ENCODE results near the gene SALL3. TPM values are rescaled to one million over a fixed set of nuclear protein-coding genes. Genes with fewer than 3 reads are reported as not detected.

The SALL3 gene
- total and polyA plus RNA-seq, 2 of the 4 experiments (the other 2 are of a cell fraction), result not detected

- TF ChIP-seq POLR2A (IDR thresholded peaks at IDR 0.05; ENCODE audit: low read depth, low read length), result no peak
- TF ChIP-seq RCOR1 (IDR thresholded peaks at IDR 0.05; ENCODE audit: insufficient replicate concordance, low read length), result no peak
- no peak for TF ChIP-seq SMC3 (IDR thresholded peaks at IDR 0.05; ENCODE audit: low read depth, low read length)
- no peak for TF ChIP-seq MAFK (IDR thresholded peaks at IDR 0.05; ENCODE audit: low read depth, low read length)
- no peak for TF ChIP-seq BHLHE40 (IDR thresholded peaks at IDR 0.05; ENCODE audit: low read depth, low read length)
- TF ChIP-seq, protein P1, sequence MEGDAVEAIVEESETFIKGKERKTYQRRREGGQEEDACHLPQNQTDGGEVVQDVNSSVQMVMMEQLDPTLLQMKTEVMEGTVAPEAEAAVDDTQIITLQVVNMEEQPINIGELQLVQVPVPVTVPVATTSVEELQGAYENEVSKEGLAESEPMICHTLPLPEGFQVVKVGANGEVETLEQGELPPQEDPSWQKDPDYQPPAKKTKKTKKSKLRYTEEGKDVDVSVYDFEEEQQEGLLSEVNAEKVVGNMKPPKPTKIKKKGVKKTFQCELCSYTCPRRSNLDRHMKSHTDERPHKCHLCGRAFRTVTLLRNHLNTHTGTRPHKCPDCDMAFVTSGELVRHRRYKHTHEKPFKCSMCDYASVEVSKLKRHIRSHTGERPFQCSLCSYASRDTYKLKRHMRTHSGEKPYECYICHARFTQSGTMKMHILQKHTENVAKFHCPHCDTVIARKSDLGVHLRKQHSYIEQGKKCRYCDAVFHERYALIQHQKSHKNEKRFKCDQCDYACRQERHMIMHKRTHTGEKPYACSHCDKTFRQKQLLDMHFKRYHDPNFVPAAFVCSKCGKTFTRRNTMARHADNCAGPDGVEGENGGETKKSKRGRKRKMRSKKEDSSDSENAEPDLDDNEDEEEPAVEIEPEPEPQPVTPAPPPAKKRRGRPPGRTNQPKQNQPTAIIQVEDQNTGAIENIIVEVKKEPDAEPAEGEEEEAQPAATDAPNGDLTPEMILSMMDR (conservative IDR thresholded peaks at IDR 0.05; ENCODE audit: low read depth, low read length), result no peak
- TF ChIP-seq RAD21 (IDR thresholded peaks at IDR 0.05; ENCODE audit: low read length), result no peak
- TF ChIP-seq RFX5 (IDR thresholded peaks at IDR 0.05; ENCODE audit: low read depth, low read length), result no peak
- no peak for TF ChIP-seq MXI1 (IDR thresholded peaks at IDR 0.05; ENCODE audit: borderline replicate concordance, low read depth, low read length)
- TF ChIP-seq, protein P2, sequence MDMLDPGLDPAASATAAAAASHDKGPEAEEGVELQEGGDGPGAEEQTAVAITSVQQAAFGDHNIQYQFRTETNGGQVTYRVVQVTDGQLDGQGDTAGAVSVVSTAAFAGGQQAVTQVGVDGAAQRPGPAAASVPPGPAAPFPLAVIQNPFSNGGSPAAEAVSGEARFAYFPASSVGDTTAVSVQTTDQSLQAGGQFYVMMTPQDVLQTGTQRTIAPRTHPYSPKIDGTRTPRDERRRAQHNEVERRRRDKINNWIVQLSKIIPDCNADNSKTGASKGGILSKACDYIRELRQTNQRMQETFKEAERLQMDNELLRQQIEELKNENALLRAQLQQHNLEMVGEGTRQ (IDR thresholded peaks at IDR 0.05; ENCODE audit: low read depth, low read length), result no peak
- no peak for TF ChIP-seq CHD1 (IDR thresholded peaks at IDR 0.05; ENCODE audit: low read depth, low read length)
- no peak for TF ChIP-seq FOS (IDR thresholded peaks at IDR 0.05; ENCODE audit: low read depth, low read length)
- Histone ChIP-seq H3K36me3 (ENCODE audit: control insufficient read depth, insufficient read depth, low read length) (no peaks in the 10 kb centered on the region), H3K9me1 (ENCODE audit: insufficient read depth, low read length) (no peaks in the 10 kb centered on the region), H2BK15ac (ENCODE audit: low read depth, low read length) (no peak overlapping the region), H3K9me3 (ENCODE audit: control insufficient read depth, insufficient read depth, low read length) (peaks cover 19% of the 10 kb centered on the region; the same call in 1 of the 2 replicates), H2BK20ac (ENCODE audit: low read depth, low read length) (no peak overlapping the region), H3K4me2 (ENCODE audit: low read depth, low read length) (no peak overlapping the region), H3K79me1 (ENCODE audit: low read depth in 1 of 2, low read length in 2 of 2) (no peaks in the 10 kb centered on the region), H2AFZ (replicated peaks; ENCODE audit: low read length, poor library complexity) (no peak overlapping the region), H3K56ac (ENCODE audit: extremely low read depth, insufficient read depth, low read length) (no peak overlapping the region), H4K5ac (ENCODE audit: low read depth, low read length) (no peak overlapping the region), H2BK5ac (ENCODE audit: low read depth, low read length, poor library complexity, severe bottlenecking) (no peak overlapping the region), H4K20me1 (ENCODE audit: insufficient read depth, low read length) (no peaks in the 10 kb centered on the region), H3K4ac (ENCODE audit: low read depth, low read length) (no peak overlapping the region), H3K4me1 (ENCODE audit: control insufficient read depth, insufficient read depth, low read length) (no peaks in the 10 kb centered on the region), H3K27ac (ENCODE audit: insufficient read depth, low read length) (no peak overlapping the region), H4K8ac (ENCODE audit: low read depth in 2 of 2, low read length in 2 of 2) (no peak overlapping the region), H4K91ac (ENCODE audit: insufficient read depth, low read depth, low read length) (no peak overlapping the region), H3K14ac (replicated peaks; ENCODE audit: low read depth, low read length) (no peak overlapping the region), H3K23ac (ENCODE audit: low read depth, low read length) (no peak overlapping the region), H3K9ac (ENCODE audit: low read depth, low read length) (no peak overlapping the region), H2AK9ac (replicated peaks; ENCODE audit: low read depth, low read length, poor library complexity) (no peak overlapping the region), H2AK5ac (ENCODE audit: low read depth, low read length) (no peak overlapping the region), H3K18ac (ENCODE audit: low read depth, low read length) (no peak overlapping the region), H3K4me3 (ENCODE audit: insufficient read depth, low read depth, low read length) (no peak overlapping the region), H2BK120ac (ENCODE audit: low read depth, low read length) (no peak overlapping the region), H3K27me3 (ENCODE audit: control insufficient read depth, insufficient read depth, low read length) (no peaks in the 10 kb centered on the region)
- ChIA-PET POLR2A (ENCODE audit: unreplicated experiment) (no interaction called here), CTCF (no interaction called here)
- intact Hi-C loops (cut with micrococcal nuclease) (no loop called here), in situ Hi-C loops (cut with MboI; ENCODE audit: low sequenced_read_pairs) (no loop called here), dilution Hi-C loops (cut with HindIII; ENCODE audit: low sequenced_read_pairs, unreplicated experiment) (no loop called here)
- 91% methylated on average over 6 of the region's 38 CpGs; no CpG with 5 or more reads in 1 of the 2 experiments for WGBS, 2 experiments (ENCODE audit: extremely low coverage in 2 of 2, insufficient read length in 1 of 2)
- DNase-seq, result no peak
- no TSS peak for BruUV-seq (replicated peaks)
- no peak for ATAC-seq (ENCODE audit: low read depth)
These were observed 14.9 kb downstream of the SALL3 start for GRCh38 chr18:78994531-78994930.
